B cell (primary cell): ENCODE measurements around the gene ABHD13.

Experiments used
- CTCF ChIP-seq: fragments of 200-600 bp; IDR thresholded peaks from one replicate; pipeline ENCODE4 v1.8.0; 2022; ENCODE audit warnings: antibody characterized with exemption, mild to moderate bottlenecking
- EZH2 ChIP-seq: IDR thresholded peaks from 2 replicates; pipeline ENCODE4 v1.6.1; 2012; ENCODE audit warnings: borderline replicate concordance, low read depth, mild to moderate bottlenecking, moderate library complexity, low read length; ENCODE audit not compliant: insufficient read depth, poor library complexity, severe bottlenecking

- TF ChIP-seq EZH2, result no peak
- no peak for TF ChIP-seq CTCF
These were observed 64.9 kb downstream of the ABHD13 start for GRCh38 chr13:108283110-108283509.
